SK-N-SH treated with all-trans-retinoic acid at 6 μM for 48 hours (cell line): ENCODE measurements around the gene C11orf87.

Source experiments
- ARNTL ChIP-seq: fragments of 450-650 bp; formaldehyde crosslinking; IDR thresholded peaks from 2 replicates; pipeline ENCODE4 v1.5.0; 2020; ENCODE audit warnings: low read depth, mild to moderate bottlenecking, moderate library complexity, borderline replicate concordance
- BACH2 ChIP-seq: fragments of 250-450 bp; sonication (Bioruptor Pico); IDR thresholded peaks from 2 replicates; pipeline ENCODE4 v1.9.0; 2021; ENCODE audit warnings: mild to moderate bottlenecking, borderline replicate concordance
- CSDC2 ChIP-seq: fragments of 250-450 bp; sonication (Bioruptor Pico); IDR thresholded peaks from 2 replicates; pipeline ENCODE4 v1.5.0; 2020; ENCODE audit warnings: mild to moderate bottlenecking, moderate library complexity
- OSR1 ChIP-seq: fragments of 250-450 bp; sonication (Bioruptor Pico); IDR thresholded peaks from 2 replicates; pipeline ENCODE4 v1.8.0; 2022; ENCODE audit warnings: moderate library complexity, mild to moderate bottlenecking, inconsistent platforms
- PPARA ChIP-seq: fragments of 250-450 bp; sonication (Bioruptor Pico); IDR thresholded peaks from 2 replicates; pipeline ENCODE4 v1.5.0; 2020; ENCODE audit warnings: mild to moderate bottlenecking, borderline replicate concordance
- RARB ChIP-seq: fragments of 250-450 bp; sonication (Bioruptor Pico); IDR thresholded peaks from 2 replicates; pipeline ENCODE4 v1.8.0; 2021; ENCODE audit warnings: mild to moderate bottlenecking, moderate library complexity
- SNAI2 ChIP-seq: fragments of 250-450 bp; sonication (Bioruptor Pico); IDR thresholded peaks from 2 replicates; pipeline ENCODE4 v1.5.0; 2020; ENCODE audit warnings: mild to moderate bottlenecking, moderate library complexity
- TOX ChIP-seq: fragments of 250-450 bp; sonication (Bioruptor Pico); IDR thresholded peaks from 2 replicates; pipeline ENCODE4 v1.8.0; 2021; ENCODE audit warnings: mild to moderate bottlenecking, moderate library complexity, borderline replicate concordance
- ZFP3 ChIP-seq: fragments of 250-450 bp; sonication (Bioruptor Pico); IDR thresholded peaks from 2 replicates; pipeline ENCODE4 v1.5.0; 2020; ENCODE audit warnings: mild to moderate bottlenecking, moderate library complexity
- ZNF8 ChIP-seq: fragments of 450-650 bp; formaldehyde crosslinking; IDR thresholded peaks from 2 replicates; pipeline ENCODE4 v1.5.0; 2020; ENCODE audit warnings: mild to moderate bottlenecking, moderate library complexity
- TF ChIP-seq, protein P1 (sequence below): fragments of 250-450 bp; sonication (Bioruptor Pico); IDR thresholded peaks from 2 replicates; pipeline ENCODE4 v1.8.0; 2020; ENCODE audit warnings: mild to moderate bottlenecking, moderate library complexity, borderline replicate concordance
- TF ChIP-seq, protein P2 (sequence below): fragments of 250-450 bp; sonication (Bioruptor Pico); IDR thresholded peaks from 2 replicates; pipeline ENCODE4 v1.5.1; 2021; ENCODE audit warnings: mild to moderate bottlenecking, moderate library complexity
- TF ChIP-seq, protein P3 (sequence below): fragments of 250-450 bp; sonication (Bioruptor Pico); IDR thresholded peaks from 2 replicates; pipeline ENCODE4 v1.5.0; 2020; ENCODE audit warnings: mild to moderate bottlenecking, moderate library complexity

DNA sequence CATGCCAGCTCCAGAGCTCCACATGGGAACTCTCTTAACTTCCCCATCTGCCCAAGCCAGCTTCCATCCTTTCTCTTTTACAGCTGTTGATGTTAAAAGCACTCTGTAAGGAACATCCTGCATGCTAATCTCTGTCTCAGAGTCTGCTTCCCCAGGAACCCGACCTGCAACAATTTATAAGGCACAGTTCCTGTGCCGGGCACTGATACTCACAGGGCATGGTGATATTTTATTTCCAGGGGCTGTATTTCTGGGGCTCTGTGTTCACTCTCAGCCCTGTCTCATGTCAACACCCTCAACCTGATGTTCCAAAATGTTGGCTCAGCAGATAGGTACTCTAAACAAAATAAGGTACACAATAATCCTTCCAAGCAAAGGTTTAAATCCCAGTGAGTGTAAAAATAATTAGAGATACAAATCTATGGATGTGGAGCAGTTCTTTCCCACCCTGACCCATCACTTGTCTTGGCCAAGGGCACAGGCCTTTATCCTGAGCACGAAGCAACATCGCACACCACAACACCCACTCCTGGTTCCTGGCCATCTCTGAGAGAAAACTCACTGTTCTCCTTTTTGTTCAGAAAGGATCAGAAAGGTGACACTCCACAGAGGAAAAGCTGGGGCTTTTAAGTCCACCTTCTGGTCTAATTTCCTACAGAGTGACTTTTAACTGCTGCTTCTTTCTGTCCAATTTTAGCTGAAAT, 44.8 kb upstream of the C11orf87 start:
- TF ChIP-seq TOX (CRISPR knock-in tag) (no peak), BACH2 (CRISPR knock-in tag) (no peak), RARB (CRISPR knock-in tag) (no peak), CSDC2 (CRISPR knock-in tag) (no peak), ZNF8 (CRISPR knock-in tag) (no peak), SNAI2 (CRISPR knock-in tag) (no peak), ZFP3 (CRISPR knock-in tag) (no peak), PPARA (no peak), OSR1 (no peak), ARNTL (CRISPR knock-in tag) (no peak)
- TF ChIP-seq, protein P1, sequence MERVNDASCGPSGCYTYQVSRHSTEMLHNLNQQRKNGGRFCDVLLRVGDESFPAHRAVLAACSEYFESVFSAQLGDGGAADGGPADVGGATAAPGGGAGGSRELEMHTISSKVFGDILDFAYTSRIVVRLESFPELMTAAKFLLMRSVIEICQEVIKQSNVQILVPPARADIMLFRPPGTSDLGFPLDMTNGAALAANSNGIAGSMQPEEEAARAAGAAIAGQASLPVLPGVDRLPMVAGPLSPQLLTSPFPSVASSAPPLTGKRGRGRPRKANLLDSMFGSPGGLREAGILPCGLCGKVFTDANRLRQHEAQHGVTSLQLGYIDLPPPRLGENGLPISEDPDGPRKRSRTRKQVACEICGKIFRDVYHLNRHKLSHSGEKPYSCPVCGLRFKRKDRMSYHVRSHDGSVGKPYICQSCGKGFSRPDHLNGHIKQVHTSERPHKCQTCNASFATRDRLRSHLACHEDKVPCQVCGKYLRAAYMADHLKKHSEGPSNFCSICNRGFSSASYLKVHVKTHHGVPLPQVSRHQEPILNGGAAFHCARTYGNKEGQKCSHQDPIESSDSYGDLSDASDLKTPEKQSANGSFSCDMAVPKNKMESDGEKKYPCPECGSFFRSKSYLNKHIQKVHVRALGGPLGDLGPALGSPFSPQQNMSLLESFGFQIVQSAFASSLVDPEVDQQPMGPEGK (CRISPR knock-in tag), result no peak
- TF ChIP-seq, protein P2, sequence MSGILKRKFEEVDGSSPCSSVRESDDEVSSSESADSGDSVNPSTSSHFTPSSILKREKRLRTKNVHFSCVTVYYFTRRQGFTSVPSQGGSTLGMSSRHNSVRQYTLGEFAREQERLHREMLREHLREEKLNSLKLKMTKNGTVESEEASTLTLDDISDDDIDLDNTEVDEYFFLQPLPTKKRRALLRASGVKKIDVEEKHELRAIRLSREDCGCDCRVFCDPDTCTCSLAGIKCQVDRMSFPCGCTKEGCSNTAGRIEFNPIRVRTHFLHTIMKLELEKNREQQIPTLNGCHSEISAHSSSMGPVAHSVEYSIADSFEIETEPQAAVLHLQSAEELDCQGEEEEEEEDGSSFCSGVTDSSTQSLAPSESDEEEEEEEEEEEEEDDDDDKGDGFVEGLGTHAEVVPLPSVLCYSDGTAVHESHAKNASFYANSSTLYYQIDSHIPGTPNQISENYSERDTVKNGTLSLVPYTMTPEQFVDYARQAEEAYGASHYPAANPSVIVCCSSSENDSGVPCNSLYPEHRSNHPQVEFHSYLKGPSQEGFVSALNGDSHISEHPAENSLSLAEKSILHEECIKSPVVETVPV (CRISPR knock-in tag), result no peak
- TF ChIP-seq, protein P3, sequence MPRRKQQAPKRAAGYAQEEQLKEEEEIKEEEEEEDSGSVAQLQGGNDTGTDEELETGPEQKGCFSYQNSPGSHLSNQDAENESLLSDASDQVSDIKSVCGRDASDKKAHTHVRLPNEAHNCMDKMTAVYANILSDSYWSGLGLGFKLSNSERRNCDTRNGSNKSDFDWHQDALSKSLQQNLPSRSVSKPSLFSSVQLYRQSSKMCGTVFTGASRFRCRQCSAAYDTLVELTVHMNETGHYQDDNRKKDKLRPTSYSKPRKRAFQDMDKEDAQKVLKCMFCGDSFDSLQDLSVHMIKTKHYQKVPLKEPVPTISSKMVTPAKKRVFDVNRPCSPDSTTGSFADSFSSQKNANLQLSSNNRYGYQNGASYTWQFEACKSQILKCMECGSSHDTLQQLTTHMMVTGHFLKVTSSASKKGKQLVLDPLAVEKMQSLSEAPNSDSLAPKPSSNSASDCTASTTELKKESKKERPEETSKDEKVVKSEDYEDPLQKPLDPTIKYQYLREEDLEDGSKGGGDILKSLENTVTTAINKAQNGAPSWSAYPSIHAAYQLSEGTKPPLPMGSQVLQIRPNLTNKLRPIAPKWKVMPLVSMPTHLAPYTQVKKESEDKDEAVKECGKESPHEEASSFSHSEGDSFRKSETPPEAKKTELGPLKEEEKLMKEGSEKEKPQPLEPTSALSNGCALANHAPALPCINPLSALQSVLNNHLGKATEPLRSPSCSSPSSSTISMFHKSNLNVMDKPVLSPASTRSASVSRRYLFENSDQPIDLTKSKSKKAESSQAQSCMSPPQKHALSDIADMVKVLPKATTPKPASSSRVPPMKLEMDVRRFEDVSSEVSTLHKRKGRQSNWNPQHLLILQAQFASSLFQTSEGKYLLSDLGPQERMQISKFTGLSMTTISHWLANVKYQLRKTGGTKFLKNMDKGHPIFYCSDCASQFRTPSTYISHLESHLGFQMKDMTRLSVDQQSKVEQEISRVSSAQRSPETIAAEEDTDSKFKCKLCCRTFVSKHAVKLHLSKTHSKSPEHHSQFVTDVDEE (CRISPR knock-in tag), result no peak
